LNCaP clone FGC (cell line): Measurements from ENCODE around the gene MXD3.

Experiments
- DNase-seq: peaks from one replicate; pipeline ENCODE4 v3.0.0-alpha.2; 2011; ENCODE audit warnings: low read depth
- H3K4me3 ChIP-seq: 2 replicates; pipeline ENCODE4 v1.5.1; 2011; ENCODE audit warnings: mild to moderate bottlenecking, low read depth, low read length, control low read depth
- TF ChIP-seq, protein P1 (sequence below): IDR thresholded peaks from 2 replicates; pipeline ENCODE4 v1.5.1; 2012; ENCODE audit warnings: mild to moderate bottlenecking; ENCODE audit not compliant: control insufficient read depth, insufficient read depth; ENCODE audit errors: extremely low read depth

The MXD3 gene

DNA sequence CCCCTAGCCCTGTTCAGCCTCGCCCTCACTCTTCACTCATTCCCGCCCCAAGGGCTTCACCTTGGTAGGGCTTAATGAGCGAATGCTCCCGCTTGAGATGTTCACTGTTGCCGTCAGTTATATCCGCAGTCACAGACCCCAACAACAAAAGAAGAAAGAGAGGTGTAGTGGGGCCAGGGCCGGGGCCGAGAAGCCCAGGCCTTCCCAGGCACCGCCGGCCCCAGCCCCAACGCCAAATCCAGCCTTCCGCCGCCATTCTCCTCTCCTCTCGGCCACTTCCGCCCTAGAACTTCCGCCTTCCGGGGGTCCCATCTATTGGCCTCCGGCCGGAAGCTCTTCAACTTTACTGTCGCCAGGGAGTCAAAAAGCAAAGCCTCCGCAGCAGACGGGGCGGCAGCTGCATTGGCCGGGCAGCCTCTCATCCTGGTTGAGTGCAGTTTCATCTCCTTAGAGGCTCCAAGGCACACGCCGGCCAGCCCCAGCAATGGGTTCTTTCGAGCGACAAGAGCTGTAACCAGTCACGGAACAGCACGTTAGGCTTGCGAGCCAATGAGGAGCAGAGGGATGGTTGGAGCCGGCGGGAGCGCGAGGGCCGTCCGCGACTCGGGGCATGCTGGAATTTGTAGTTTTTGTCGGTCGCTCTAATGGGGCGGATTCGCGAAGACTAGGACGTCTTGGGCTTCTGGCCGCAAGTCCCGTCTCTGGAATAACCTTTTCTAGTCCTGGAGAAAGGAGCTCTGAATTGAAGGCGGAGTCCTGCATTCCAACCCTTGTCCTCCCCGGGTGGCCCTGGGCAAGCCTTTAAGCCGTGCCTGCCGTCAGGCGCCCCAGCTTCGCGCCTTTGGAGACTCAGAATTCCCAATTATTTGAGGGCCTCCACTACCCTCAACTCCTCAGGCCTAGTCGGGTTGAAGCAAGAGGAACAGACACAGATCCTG, 40.0 kb upstream of the MXD3 start, which contains the start of gene LMAN2:
Gene LMAN2, minus strand, starts transcription at position 277 of the 938 bp plus-strand sequence. Its CDS starts 21 bp downstream, at position 256.
- peak within 1 kb of the TSS; percentile 95 for H3K4me3 ChIP-seq
- peak; percentile 89 for DNase-seq
- TF ChIP-seq, protein P1, sequence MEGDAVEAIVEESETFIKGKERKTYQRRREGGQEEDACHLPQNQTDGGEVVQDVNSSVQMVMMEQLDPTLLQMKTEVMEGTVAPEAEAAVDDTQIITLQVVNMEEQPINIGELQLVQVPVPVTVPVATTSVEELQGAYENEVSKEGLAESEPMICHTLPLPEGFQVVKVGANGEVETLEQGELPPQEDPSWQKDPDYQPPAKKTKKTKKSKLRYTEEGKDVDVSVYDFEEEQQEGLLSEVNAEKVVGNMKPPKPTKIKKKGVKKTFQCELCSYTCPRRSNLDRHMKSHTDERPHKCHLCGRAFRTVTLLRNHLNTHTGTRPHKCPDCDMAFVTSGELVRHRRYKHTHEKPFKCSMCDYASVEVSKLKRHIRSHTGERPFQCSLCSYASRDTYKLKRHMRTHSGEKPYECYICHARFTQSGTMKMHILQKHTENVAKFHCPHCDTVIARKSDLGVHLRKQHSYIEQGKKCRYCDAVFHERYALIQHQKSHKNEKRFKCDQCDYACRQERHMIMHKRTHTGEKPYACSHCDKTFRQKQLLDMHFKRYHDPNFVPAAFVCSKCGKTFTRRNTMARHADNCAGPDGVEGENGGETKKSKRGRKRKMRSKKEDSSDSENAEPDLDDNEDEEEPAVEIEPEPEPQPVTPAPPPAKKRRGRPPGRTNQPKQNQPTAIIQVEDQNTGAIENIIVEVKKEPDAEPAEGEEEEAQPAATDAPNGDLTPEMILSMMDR = no peak

DNA sequence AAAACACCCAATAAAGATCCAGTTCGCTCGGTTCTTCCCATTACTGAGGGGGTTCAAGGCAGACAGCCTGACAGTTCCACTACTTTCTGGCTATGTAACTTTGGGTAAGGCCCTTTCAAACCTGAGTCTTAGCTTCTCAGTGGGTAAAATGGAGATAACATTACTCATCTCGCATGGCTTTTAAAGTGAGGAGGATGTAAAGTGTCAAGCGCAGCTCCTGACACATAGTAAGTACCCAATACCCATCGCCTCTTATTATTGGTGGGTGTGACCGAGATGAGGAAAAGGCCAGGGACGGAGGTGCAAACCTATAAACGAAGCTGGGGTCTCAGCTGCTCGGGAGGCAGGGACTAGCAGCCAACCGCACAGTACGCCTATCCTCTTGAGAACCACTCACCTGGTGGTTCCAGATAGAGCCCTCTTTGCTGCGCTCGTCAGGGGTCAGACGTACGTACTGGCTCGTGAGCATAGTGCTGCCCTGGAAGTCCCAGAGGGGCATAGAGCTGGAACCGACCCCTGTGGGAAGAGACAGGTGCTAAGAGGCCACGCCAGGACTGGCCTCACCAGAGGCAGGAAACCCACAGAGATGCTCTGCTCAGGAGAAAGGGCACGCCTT, 39.2 kb upstream of the MXD3 start:
- DNase-seq = no peak
- TF ChIP-seq, protein P1 = no peak
- H3K4me3 ChIP-seq = peak overlapping the region; percentile 95

DNA sequence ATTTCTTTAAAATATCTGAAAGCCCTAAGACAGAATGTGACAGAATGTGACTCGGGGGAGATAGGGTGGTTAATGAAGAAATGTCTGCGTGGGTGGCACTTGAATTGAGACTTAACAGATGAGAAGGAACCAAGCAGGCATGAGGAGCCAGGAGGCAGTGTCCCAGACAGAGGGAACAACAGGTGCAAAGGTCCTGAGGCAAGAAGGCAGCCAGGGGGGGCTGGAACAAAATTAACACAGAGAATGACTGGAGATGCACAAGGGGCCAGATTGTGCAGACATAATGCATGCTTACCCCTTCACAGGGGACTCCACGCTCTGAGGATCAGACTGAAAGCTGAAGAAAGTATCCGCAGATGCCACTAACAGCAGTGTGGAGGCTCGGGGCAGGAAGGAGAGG, 38.1 kb upstream of the MXD3 start:
- TF ChIP-seq, protein P1 = no peak
- no peak for DNase-seq
- H3K4me3 ChIP-seq = peak overlapping the region; percentile 95; the same call in 1 of the 2 replicates

DNA sequence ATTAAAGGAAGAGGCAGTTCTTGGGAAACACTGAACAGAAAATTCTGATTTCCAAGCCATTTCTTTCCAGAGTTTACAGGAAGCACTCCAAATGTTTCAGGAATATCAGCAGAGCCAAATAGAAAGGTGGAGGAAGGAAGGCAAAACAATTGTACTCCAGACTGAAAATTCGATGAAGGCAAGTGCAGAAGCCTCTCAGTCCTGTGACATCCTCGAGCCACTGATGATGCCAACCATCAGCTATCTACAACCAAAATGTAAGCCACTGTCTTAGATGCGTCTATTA, 37.6 kb upstream of the MXD3 start:
- H3K4me3 ChIP-seq = no peak overlapping the region
- DNase-seq = no peak
- TF ChIP-seq, protein P1 = no peak

DNA sequence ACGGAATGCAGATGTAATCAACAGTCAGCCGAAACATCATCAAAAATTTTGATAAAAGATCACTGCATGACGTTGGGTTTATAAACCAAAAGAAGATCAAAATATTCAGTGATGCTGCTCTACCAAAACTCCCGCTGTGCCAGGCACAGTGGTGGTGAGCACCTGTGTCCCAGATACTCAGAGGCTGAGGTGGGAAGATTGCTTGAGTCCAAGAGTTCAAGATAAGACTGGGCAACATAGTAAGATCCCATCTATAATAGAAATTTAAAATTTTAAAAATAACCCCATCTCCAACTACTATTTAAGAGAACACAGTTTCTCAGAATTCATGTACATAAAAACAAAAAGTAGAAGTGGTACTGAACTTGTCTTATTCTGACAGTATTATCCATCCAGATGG, 36.0 kb upstream of the MXD3 start:
- H3K4me3 ChIP-seq = no peak overlapping the region

DNA sequence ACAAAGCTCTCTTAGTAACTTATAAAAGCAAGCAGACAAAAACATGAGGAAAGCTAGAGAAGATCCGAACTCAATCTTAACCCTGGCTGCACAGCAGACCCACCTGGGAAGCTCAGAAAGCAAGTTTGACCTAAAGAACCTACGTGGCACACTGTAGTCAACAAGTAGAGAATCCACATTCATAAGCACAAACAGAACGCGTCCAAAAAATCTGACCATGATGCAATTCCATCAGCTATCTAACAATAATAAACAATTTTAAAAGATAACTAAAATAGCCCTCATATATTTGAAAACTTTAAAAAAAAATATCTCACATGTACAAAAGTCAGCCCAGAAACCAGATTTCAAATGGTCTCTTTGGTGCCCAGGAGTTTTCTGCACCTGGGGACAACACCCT, 35.1 kb upstream of the MXD3 start:
- H3K4me3 ChIP-seq = no peak overlapping the region
- TF ChIP-seq, protein P1 = no peak
- DNase-seq = no peak

More for the DNA sequence above, 36.0 kb upstream of the MXD3 start:
- no peak for DNase-seq
- TF ChIP-seq, protein P1 = no peak
